Hepatic stellate cell (primary cell): ENCODE measurements around the gene SELENOH.

Source experiments
- DNase-seq: peaks from one replicate; pipeline ENCODE4 v3.0.0; 2011; ENCODE audit warnings: low spot score

Gene SELENOH

DNA sequence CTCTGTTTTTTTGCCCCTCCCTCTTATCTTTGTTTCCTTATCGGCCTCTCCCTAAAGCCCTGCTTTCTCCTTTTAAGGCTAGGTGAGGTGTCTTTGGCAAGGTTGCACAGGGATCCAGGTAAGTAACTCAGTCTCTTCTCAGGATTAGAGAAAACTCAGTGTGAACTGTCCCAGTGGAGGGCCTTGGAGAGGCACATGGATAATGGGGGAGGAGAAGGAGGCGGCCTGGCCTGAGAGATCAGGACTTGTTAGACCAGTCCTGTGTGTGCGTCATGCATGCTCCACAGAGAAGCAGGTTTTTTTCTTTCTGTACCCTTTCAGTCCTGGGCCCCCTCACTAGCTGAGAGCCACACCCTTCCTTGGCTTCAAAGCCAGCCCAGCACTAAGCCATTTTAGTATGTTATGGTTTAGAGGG lies 40.2 kb downstream of the SELENOH start:
- no peak for DNase-seq

DNA sequence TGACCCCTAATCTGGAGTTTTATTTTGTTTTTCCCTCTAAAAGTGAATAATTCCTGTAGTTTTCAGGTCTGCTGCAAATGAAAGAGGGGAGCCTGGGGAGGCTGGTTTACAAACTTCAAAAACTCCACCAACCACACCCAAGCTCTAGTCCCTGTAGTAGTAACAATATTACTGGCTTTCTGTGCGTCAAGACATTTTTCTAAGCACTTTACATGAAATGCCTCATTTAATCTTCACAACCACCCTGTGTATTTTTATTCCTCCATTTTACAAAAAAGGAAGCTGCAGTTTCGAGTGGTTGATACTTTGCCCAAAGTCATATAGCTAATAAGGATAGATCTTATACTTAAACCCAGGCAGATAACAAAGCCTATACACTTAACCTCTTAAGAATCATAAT lies 43.8 kb downstream of the SELENOH start:
- no peak for DNase-seq

DNA sequence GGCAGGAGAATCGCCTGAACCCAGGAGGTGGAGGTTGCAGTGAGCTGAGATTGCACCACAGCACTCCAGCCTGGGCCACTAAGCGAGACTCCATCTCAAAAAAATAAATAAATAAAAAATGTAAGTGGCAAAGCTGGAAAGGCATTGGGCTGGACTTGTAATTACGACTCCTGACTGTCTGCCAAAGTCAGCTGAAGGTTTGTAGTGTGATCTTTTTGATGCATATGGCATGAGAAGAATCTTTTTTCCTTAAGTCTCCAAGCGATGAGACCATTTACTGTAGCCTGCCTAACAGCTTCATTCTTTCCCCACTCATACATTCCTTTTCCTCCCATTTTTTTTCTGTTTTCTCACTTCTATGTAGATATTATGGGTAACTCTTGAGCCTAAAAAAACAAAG lies 45.1 kb downstream of the SELENOH start:
- no peak for DNase-seq

DNA sequence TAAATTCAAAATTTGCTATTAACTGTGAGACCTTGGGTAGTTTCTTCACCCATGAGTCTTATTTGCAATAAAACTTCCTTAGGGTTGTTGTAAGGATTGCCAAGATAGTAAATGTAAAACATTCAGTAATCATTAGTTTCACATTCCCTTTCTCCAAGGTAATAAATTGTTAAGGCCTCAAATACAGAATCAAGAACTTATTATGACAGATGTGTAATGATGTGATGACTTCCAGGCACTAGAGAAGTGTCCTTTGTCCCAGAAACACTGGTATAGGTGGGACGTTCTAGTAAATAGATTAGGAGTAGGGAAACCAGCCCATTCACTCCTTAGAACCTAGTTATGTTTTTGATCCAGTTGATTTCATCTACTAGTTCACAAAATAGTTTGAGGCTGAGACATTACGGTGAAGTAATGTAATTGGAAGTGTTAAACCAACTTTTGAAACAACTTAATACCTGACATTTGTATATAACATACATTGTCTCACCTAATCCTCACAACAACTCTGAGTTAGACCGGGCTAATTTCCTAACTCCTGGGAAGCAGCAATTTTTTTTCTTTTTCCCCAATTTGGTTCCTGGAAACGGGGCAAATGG lies 45.8 kb downstream of the SELENOH start:
- DNase-seq = no peak

DNA sequence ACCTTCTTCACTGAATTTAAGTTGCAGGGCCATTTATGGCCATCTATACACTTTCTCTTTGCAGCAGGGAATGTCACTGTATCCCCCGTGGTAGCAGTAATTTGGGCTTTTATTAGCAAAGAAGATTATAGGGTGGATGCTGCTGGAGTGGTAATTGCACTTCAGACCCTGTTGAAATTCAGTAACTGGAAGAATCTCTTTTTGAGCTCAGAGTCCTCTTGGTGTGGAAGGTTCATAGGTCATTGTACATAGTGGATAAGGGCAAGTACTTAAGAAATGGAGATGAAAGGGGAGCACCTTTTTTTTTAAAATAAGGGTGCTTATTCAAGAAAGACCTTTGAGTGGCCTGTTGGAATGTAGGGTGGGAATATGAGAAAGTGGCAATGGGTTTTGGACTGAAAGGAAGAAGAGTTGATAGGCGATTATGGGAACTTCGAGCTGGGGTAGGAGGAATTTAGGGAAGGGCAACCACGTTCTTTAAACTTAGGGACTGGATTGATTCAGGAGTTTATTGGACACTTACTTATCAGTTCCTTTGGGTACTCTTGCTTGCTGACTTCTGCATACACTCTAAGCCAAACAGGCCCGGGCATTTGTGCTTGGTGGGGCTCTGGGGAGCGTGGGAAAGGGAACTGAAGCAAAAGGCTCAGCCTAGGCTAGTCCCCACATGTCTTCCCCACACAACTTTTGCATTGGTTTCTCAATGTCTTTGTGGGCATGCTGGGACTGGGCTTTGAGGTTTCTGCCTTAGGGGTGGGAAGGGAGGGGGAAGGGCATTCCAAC lies 46.8 kb downstream of the SELENOH start:
- no peak for DNase-seq

DNA sequence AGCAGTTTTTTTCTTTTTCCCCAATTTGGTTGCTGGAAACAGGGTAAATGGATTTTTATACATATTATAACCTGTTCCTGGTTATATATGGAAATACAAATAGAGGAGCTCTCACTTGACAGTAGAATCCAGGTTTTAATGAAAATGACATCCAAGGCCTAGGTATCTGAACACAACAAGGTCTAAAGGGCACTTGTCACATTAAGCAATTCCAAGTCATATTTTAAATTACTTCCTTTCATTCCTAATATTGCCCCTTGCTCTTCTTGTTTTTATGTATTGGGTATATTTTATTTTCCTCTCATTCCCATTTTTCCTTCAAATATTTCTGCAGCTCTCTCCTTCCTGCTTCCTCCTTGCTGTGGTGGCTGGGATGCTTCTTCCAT lies 47.4 kb downstream of the SELENOH start:
- DNase-seq = no peak

DNA sequence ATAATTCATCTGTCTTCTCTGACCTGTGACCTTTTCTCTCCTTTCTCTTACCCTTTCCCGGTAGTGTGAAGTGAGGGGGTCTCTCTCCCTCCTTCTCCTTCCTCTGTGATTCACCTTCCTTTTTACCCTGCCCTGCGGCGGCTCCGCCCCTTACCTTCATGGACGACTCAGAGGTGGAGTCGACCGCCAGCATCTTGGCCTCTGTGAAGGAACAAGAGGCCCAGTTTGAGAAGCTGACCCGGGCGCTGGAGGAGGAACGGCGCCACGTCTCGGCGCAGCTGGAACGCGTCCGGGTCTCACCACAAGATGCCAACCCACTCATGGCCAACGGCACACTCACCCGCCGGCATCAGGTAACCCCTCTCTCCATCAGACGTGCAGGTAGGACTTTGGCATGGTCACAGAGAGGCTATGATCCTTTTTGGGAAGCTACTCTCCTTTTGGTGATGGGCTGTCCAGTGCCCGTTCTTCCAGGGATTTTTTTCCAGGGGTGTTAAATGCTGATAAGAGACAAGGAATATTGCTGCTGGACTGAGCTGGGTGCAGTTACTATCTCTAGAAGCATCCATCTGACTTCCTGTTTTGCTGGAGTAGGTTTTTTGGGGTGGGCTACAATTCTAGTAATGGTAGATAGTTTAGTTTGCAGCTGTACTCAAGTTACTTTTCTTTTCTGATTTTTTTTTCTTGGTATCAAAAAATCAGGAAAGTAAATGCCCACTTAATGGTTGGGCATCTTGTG lies 50.2 kb downstream of the SELENOH start:
- DNase-seq = no peak

DNA sequence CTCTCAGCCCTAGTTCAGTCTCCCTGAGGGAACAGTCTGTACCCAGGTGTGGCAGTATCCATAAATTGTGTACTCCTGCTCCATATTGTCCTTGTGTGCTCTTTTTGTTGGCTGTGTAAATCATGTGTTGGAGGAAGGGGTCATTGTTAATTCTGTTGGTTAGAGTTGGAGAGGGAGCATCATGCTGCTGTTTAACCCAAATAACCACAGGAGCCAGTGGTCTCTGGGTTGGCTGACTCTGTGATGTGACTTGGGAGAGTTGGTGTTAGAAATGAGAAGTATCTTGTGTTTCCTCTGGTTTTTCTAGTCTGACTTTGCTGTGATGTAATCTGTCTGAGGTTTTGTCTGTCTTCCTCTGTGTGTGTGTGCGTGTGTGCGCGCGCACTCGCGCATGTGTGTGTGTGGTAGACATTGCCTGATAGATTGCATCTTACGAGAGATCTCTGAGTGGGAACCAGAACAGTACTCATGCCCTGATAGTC lies 50.8 kb downstream of the SELENOH start:
- no peak for DNase-seq

DNA sequence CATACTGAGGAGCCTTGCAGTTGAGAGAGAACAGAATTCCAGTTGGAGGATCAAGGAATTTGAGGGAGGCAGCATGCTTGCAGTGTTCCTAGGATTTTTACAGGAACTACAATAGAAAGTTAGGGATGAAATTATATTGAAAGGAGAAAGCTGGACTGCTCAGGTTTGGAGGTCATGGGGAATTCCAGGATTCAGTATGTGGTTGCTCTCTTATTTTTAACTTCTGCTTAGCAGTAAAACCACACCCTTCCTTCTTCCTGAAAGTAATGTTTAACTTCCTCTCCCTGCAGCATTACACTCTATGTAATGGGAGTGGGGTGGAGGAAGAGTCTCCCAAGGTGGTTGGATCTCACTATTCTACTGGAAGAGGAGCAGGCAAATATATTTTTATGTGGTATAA lies 51.6 kb downstream of the SELENOH start:
- DNase-seq = no peak
